Measurements from ENCODE around the gene CDC20B. TPM values are rescaled to one million over a fixed set of nuclear protein-coding genes. Genes with fewer than 3 reads are reported as not detected.

The CDC20B gene
- total RNA-seq, 1 experiment from 2014 or later, result not detected

- H3K4me1 ChIP-seq (ENCODE audit: low read length), result no peaks in the 10 kb centered on the region
- DNase-seq, result no peak
- no peaks in the 10 kb centered on the region for H3K9me3 ChIP-seq (ENCODE audit: low read length)
- no peaks in the 10 kb centered on the region for H3K27me3 ChIP-seq (ENCODE audit: low read length)
- H4K20me1 ChIP-seq (ENCODE audit: insufficient read depth, low read depth, low read length), result no peaks in the 10 kb centered on the region
- H3K4me2 ChIP-seq (ENCODE audit: low read depth, low read length, poor library complexity, severe bottlenecking), result no peak overlapping the region
- no peaks in the 10 kb centered on the region for H3K9me2 ChIP-seq (replicated peaks; ENCODE audit: insufficient read depth, low read length)
- no peak overlapping the region for H2AFZ ChIP-seq (ENCODE audit: low read length)
- no peaks in the 10 kb centered on the region for H3K79me2 ChIP-seq (ENCODE audit: low read length)
- no peak overlapping the region for H3K9ac ChIP-seq (ENCODE audit: low read length)
- no peak overlapping the region for H3K4me3 ChIP-seq (ENCODE audit: low read length)
- H3K27ac ChIP-seq (ENCODE audit: low read length), result no peak overlapping the region
- H3K36me3 ChIP-seq (ENCODE audit: insufficient read depth, low read length), result no peaks in the 10 kb centered on the region
These were observed 99.8 kb downstream of the CDC20B start for GRCh38 chr5:55073211-55073610.

- no peaks in the 10 kb centered on the region for H3K9me2 ChIP-seq (replicated peaks; ENCODE audit: insufficient read depth, low read length)
- H2AFZ ChIP-seq (ENCODE audit: low read length), result no peak overlapping the region
- no peaks in the 10 kb centered on the region for H3K27me3 ChIP-seq (ENCODE audit: low read length)
- no peaks in the 10 kb centered on the region for H4K20me1 ChIP-seq (ENCODE audit: insufficient read depth, low read depth, low read length)
- H3K4me3 ChIP-seq (ENCODE audit: low read length), result no peak overlapping the region
- H3K9me3 ChIP-seq (ENCODE audit: low read length), result no peaks in the 10 kb centered on the region
- H3K27ac ChIP-seq (ENCODE audit: low read length), result no peak overlapping the region
- no peak for DNase-seq
- no peaks in the 10 kb centered on the region for H3K79me2 ChIP-seq (ENCODE audit: low read length)
- no peak overlapping the region for H3K9ac ChIP-seq (ENCODE audit: low read length)
- no peaks in the 10 kb centered on the region for H3K36me3 ChIP-seq (ENCODE audit: insufficient read depth, low read length)
- H3K4me2 ChIP-seq (ENCODE audit: low read depth, low read length, poor library complexity, severe bottlenecking), result no peak overlapping the region
- no peaks in the 10 kb centered on the region for H3K4me1 ChIP-seq (ENCODE audit: low read length)
These were observed 100.3 kb downstream of the CDC20B start for GRCh38 chr5:55072666-55073065.

- H3K4me2 ChIP-seq (ENCODE audit: low read depth, low read length, poor library complexity, severe bottlenecking), result no peak overlapping the region
- no peaks in the 10 kb centered on the region for H3K79me2 ChIP-seq (ENCODE audit: low read length)
- H3K9me2 ChIP-seq (replicated peaks; ENCODE audit: insufficient read depth, low read length), result no peaks in the 10 kb centered on the region
- no peak overlapping the region for H3K4me3 ChIP-seq (ENCODE audit: low read length)
- H3K9me3 ChIP-seq (ENCODE audit: low read length), result no peaks in the 10 kb centered on the region
- no peaks in the 10 kb centered on the region for H3K27me3 ChIP-seq (ENCODE audit: low read length)
- H3K4me1 ChIP-seq (ENCODE audit: low read length), result no peaks in the 10 kb centered on the region
- no peaks in the 10 kb centered on the region for H3K36me3 ChIP-seq (ENCODE audit: insufficient read depth, low read length)
- no peaks in the 10 kb centered on the region for H4K20me1 ChIP-seq (ENCODE audit: insufficient read depth, low read depth, low read length)
- no peak overlapping the region for H3K27ac ChIP-seq (ENCODE audit: low read length)
- no peak overlapping the region for H3K9ac ChIP-seq (ENCODE audit: low read length)
- no peak for DNase-seq
- no peak overlapping the region for H2AFZ ChIP-seq (ENCODE audit: low read length)
These were observed 101.6 kb downstream of the CDC20B start for GRCh38 chr5:55071413-55071812.

GRCh38 chr5:55070968-55071367 lies 102.0 kb downstream of the CDC20B start:
- Histone ChIP-seq H3K9ac (ENCODE audit: low read length) (no peak overlapping the region), H3K9me2 (replicated peaks; ENCODE audit: insufficient read depth, low read length) (no peaks in the 10 kb centered on the region), H3K36me3 (ENCODE audit: insufficient read depth, low read length) (no peaks in the 10 kb centered on the region), H3K4me2 (ENCODE audit: low read depth, low read length, poor library complexity, severe bottlenecking) (no peak overlapping the region), H2AFZ (ENCODE audit: low read length) (no peak overlapping the region), H3K4me3 (ENCODE audit: low read length) (no peak overlapping the region), H3K27ac (ENCODE audit: low read length) (no peak overlapping the region), H3K27me3 (ENCODE audit: low read length) (no peaks in the 10 kb centered on the region), H3K79me2 (ENCODE audit: low read length) (no peaks in the 10 kb centered on the region), H3K4me1 (ENCODE audit: low read length) (no peaks in the 10 kb centered on the region), H3K9me3 (ENCODE audit: low read length) (no peaks in the 10 kb centered on the region), H4K20me1 (ENCODE audit: insufficient read depth, low read depth, low read length) (no peaks in the 10 kb centered on the region)
- DNase-seq, result no peak

GRCh38 chr5:55066277-55066676 lies 106.7 kb downstream of the CDC20B start:
- Histone ChIP-seq H3K9me2 (replicated peaks; ENCODE audit: insufficient read depth, low read length) (no peaks in the 10 kb centered on the region), H3K9ac (ENCODE audit: low read length) (no peak overlapping the region)

GRCh38 chr5:55064523-55064922 lies 108.5 kb downstream of the CDC20B start:
- H3K36me3 ChIP-seq (ENCODE audit: insufficient read depth, low read length), result no peaks in the 10 kb centered on the region
- no peaks in the 10 kb centered on the region for H4K20me1 ChIP-seq (ENCODE audit: insufficient read depth, low read depth, low read length)
- H3K9ac ChIP-seq (ENCODE audit: low read length), result no peak overlapping the region
- no peaks in the 10 kb centered on the region for H3K4me1 ChIP-seq (ENCODE audit: low read length)
- H2AFZ ChIP-seq (ENCODE audit: low read length), result no peak overlapping the region
- H3K27me3 ChIP-seq (ENCODE audit: low read length), result no peaks in the 10 kb centered on the region
- DNase-seq, result no peak
- no peak overlapping the region for H3K27ac ChIP-seq (ENCODE audit: low read length)
- no peaks in the 10 kb centered on the region for H3K9me3 ChIP-seq (ENCODE audit: low read length)
- no peak overlapping the region for H3K4me2 ChIP-seq (ENCODE audit: low read depth, low read length, poor library complexity, severe bottlenecking)
- no peaks in the 10 kb centered on the region for H3K9me2 ChIP-seq (replicated peaks; ENCODE audit: insufficient read depth, low read length)
- H3K79me2 ChIP-seq (ENCODE audit: low read length), result no peaks in the 10 kb centered on the region
- H3K4me3 ChIP-seq (ENCODE audit: low read length), result no peak overlapping the region

More at GRCh38 chr5:55066277-55066676, 106.7 kb downstream of the CDC20B start:
- Histone ChIP-seq H3K4me1 (ENCODE audit: low read length) (no peaks in the 10 kb centered on the region), H2AFZ (ENCODE audit: low read length) (no peak overlapping the region), H3K36me3 (ENCODE audit: insufficient read depth, low read length) (no peaks in the 10 kb centered on the region), H3K27ac (ENCODE audit: low read length) (no peak overlapping the region), H3K9me3 (ENCODE audit: low read length) (no peaks in the 10 kb centered on the region), H3K27me3 (ENCODE audit: low read length) (no peaks in the 10 kb centered on the region), H4K20me1 (ENCODE audit: insufficient read depth, low read depth, low read length) (no peaks in the 10 kb centered on the region), H3K4me3 (ENCODE audit: low read length) (no peak overlapping the region), H3K79me2 (ENCODE audit: low read length) (no peaks in the 10 kb centered on the region), H3K4me2 (ENCODE audit: low read depth, low read length, poor library complexity, severe bottlenecking) (no peak overlapping the region)
- no peak for DNase-seq

GRCh38 chr5:55063899-55064298 lies 109.1 kb downstream of the CDC20B start:
- H3K79me2 ChIP-seq (ENCODE audit: low read length), result no peaks in the 10 kb centered on the region
- H3K9me3 ChIP-seq (ENCODE audit: low read length), result no peaks in the 10 kb centered on the region
- no peak overlapping the region for H3K9ac ChIP-seq (ENCODE audit: low read length)
- no peaks in the 10 kb centered on the region for H3K9me2 ChIP-seq (replicated peaks; ENCODE audit: insufficient read depth, low read length)
- H3K27ac ChIP-seq (ENCODE audit: low read length), result no peak overlapping the region
- no peaks in the 10 kb centered on the region for H4K20me1 ChIP-seq (ENCODE audit: insufficient read depth, low read depth, low read length)
- no peaks in the 10 kb centered on the region for H3K27me3 ChIP-seq (ENCODE audit: low read length)
- H3K4me3 ChIP-seq (ENCODE audit: low read length), result no peak overlapping the region
- no peak for DNase-seq
- H3K36me3 ChIP-seq (ENCODE audit: insufficient read depth, low read length), result no peaks in the 10 kb centered on the region
- H3K4me2 ChIP-seq (ENCODE audit: low read depth, low read length, poor library complexity, severe bottlenecking), result no peak overlapping the region
- no peaks in the 10 kb centered on the region for H3K4me1 ChIP-seq (ENCODE audit: low read length)
- no peak overlapping the region for H2AFZ ChIP-seq (ENCODE audit: low read length)

- Histone ChIP-seq H3K79me2 (ENCODE audit: low read length) (no peaks in the 10 kb centered on the region), H3K9me3 (ENCODE audit: low read length) (no peaks in the 10 kb centered on the region), H3K27ac (ENCODE audit: low read length) (no peak overlapping the region), H3K9ac (ENCODE audit: low read length) (no peak overlapping the region), H4K20me1 (ENCODE audit: insufficient read depth, low read depth, low read length) (no peaks in the 10 kb centered on the region), H3K36me3 (ENCODE audit: insufficient read depth, low read length) (no peaks in the 10 kb centered on the region), H2AFZ (ENCODE audit: low read length) (no peak overlapping the region), H3K27me3 (ENCODE audit: low read length) (no peaks in the 10 kb centered on the region), H3K4me1 (ENCODE audit: low read length) (no peaks in the 10 kb centered on the region), H3K4me3 (ENCODE audit: low read length) (no peak overlapping the region), H3K4me2 (ENCODE audit: low read depth, low read length, poor library complexity, severe bottlenecking) (no peak overlapping the region), H3K9me2 (replicated peaks; ENCODE audit: insufficient read depth, low read length) (no peaks in the 10 kb centered on the region)
- DNase-seq, result no peak
These were observed 109.6 kb downstream of the CDC20B start for GRCh38 chr5:55063220-55063863.

All from Karpas-422 (cell line).